Activated CD8-positive, alpha-beta memory T cell treated with anti-CD3 and anti-CD28 coated beads for 36 hours (primary cell): ENCODE measurements around the gene CDRT15L2. TPM values are rescaled to one million over a fixed set of nuclear protein-coding genes. Genes with fewer than 3 reads are reported as not detected.
"Not testable (repeated sequence)": the region's sequence is repeated elsewhere in the genome, so short reads cannot be mapped to it uniquely, and the experiment has no call there.

Experiments used
- CTCF ChIA-PET: fragments of 350-600 bp; sonication (Branson Sonifier 250); formaldehyde crosslinking; loops from one replicate; lab custom pipeline; 2021; ENCODE audit warnings: antibody characterized with exemption; lab: Charles Lee
- POLR2A ChIA-PET: fragments of 350-600 bp; sonication (Branson Sonifier 250); formaldehyde crosslinking; loops from one replicate; lab custom pipeline; 2021; ENCODE audit warnings: antibody characterized with exemption; lab: Charles Lee
- total RNA-seq, 2 experiments: library from RNA; stranded (reverse); gene quantifications; one replicate each; pipeline ENCODE4 v1.2.3, GENCODE V29; 2021

CDRT15L2 gene
- total RNA-seq, 2 experiments from 2014 or later = not detected

DNA sequence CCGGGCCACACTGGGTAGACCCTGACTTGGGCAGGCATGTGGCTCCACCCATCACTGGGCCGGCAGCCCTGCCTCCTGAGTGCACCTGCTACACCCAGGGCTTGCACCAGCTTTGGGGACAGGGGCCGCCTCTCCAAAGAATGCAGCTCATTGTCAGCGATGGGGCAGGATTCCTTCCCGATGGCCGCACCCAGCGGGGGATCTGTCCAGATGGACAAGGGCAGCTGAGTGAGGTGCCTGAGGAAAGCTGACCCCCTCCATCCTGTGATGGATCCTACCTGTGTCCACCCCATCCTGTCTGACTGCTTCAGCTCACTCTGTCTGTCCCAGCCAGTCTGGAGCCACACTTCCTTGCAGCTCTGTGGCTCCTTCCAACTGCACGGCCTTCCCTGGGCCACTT is 10.9 kb upstream of the CDRT15L2 start:
- POLR2A ChIA-PET = not testable (repeated sequence)

DNA sequence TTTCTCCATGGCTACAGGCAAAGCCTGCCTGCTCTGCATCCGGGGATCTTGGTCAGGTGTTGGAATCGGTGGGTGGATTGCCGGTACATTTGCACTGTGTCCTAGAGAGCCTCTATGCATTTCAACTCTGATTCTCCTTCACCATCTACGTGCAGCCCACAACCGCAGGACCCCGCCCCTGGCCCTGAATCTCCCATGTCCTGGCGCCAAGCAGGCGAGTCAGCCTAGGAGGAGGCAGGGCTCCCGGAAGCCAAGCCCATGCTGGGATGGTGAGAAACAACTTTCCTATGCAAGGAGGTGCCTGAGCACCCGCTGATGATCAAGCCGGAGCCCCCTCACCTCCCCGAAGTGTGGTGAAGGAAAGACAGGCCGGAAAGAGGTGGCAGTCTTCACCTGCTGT is 7.9 kb upstream of the CDRT15L2 start:
- POLR2A ChIA-PET, CTCF ChIA-PET: not testable (repeated sequence)

More for the DNA sequence above, 10.9 kb upstream of the CDRT15L2 start:
- CTCF ChIA-PET = not testable (repeated sequence)

- CTCF ChIA-PET = not testable (repeated sequence)
These were observed 6.3 kb upstream of the CDRT15L2 start for GRCh38 chr17:20573216-20573615.

GRCh38 chr17:20575071-20575470 is 4.5 kb upstream of the CDRT15L2 start:
- POLR2A ChIA-PET, CTCF ChIA-PET: not testable (repeated sequence)

More at GRCh38 chr17:20573216-20573615, 6.3 kb upstream of the CDRT15L2 start:
- POLR2A ChIA-PET = not testable (repeated sequence)

DNA sequence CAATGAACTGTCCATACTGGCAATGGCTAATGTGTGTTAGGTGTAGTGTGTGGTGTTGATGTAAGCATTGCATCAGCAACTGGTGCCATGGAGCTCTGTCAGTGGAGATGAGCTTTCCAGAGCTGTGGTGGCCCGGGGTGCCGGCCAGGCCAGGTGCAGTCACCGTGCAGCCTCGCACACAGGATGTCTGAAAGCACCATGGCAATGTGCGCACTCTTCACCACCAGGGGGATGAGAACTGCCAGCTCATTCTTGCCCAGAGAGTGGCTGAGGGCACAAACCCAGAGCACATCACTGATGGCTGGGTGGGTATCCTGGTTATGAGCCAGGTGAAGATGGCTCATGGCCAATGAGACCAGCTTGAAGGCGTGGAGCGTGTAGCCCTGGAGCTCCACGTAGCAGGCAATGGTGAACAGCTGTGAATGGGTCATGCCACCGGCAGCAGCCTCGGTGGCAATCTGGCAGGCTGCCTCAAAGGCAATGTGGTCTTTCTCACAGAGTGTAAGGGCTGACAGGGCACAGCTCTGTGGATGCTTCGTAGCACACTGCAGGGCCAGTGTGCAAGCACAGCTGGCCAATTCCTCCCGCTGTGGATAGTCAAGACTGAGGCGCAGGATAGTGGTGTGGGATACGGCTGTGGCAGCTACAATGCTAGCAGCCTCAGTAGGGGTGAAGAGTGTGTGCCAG is 4.5 kb downstream of the CDRT15L2 start:
- POLR2A ChIA-PET, CTCF ChIA-PET: not testable (repeated sequence)

GRCh38 chr17:20588744-20589453 is 9.4 kb downstream of the CDRT15L2 start:
- CTCF ChIA-PET, POLR2A ChIA-PET: not testable (repeated sequence)

GRCh38 chr17:20589454-20589810 is 9.9 kb downstream of the CDRT15L2 start:
- CTCF ChIA-PET, POLR2A ChIA-PET: not testable (repeated sequence)

DNA sequence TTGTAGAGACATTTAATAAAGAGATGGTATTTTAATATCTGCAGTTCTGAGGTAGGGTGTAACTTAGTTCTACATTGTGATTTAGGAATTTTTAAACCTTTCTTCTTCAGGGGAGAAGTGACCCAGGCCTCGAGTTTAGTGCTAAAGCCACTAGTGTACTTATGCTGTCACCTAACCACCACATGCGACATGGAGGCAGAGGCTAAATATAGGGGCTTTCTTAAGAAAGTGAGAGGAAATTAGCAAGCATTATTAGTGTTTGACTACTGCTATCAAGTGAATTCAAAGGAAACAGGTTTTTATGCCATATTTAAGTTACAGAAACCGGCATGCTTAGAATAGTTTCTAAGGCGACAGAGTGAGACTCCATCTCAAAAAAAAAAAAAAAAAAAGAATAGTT is 11.5 kb downstream of the CDRT15L2 start:
- POLR2A ChIA-PET, CTCF ChIA-PET: not testable (repeated sequence)

DNA sequence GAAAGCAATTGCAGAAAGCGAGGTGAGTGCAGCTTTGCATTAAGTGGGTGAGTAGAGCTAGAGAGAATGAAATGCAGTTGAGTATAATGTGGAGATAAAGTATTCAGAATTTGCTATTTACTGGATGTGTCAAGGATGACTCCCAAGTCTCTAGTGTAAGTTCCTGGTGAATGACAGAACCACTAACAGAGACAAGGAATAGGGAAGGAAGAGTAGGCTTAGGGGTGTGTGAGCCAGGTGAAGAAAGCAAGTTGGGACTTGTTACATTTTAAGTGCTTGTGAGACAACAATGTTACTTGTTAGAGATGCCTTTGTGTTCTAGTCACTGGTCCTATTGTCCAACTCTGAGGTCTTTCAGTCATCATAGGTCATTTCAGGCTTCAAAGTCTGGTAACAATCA is 26.0 kb downstream of the CDRT15L2 start:
- CTCF ChIA-PET, POLR2A ChIA-PET: not testable (repeated sequence)

DNA sequence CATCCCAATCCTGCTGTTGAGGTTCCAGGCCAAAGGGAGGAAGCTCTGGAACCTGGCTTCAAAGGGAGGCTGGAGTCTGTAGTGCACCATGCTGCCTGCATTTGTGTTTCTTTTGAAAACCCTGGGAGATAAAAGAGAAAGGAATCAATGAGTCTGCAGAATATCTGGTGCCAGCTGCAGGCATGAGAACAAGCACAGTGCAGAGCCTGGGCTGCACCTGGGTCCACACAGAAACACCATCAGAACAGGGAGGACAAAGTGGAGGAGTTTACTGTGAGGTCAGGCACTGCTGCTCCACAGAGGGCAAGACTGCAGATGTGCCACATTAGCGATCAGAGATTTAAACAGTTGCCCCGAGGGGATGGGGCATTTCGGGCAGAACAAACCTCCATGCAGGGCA is 30.0 kb downstream of the CDRT15L2 start:
- CTCF ChIA-PET, POLR2A ChIA-PET: not testable (repeated sequence)

GRCh38 chr17:20611309-20611708 is 31.8 kb downstream of the CDRT15L2 start:
- CTCF ChIA-PET = no interaction called here

DNA sequence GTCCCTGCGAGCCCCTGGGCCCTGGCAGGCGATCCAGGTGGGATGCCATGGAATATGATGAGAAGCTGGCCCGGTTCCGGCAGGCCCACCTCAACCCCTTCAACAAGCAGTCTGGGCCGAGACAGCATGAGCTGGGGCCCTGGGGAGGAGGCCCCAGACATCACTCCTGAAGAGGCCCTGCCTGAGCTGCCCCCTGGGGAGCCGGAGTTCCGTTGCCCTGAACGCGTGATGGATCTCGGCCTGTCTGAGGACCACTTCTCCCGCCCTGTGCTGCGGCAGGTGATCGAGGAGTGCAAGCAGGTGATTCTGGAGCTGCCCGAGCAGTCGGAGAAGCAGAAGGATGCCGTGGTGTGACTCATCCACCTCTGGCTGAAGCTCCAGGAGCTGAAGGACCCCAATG is 33.1 kb downstream of the CDRT15L2 start:
- ChIA-PET CTCF (no interaction called here), POLR2A (no interaction called here)

More at GRCh38 chr17:20611309-20611708, 31.8 kb downstream of the CDRT15L2 start:
- POLR2A ChIA-PET = no interaction called here

GRCh38 chr17:20613248-20613647 is 33.7 kb downstream of the CDRT15L2 start:
- POLR2A ChIA-PET = no interaction called here
- CTCF ChIA-PET = no interaction called here

DNA sequence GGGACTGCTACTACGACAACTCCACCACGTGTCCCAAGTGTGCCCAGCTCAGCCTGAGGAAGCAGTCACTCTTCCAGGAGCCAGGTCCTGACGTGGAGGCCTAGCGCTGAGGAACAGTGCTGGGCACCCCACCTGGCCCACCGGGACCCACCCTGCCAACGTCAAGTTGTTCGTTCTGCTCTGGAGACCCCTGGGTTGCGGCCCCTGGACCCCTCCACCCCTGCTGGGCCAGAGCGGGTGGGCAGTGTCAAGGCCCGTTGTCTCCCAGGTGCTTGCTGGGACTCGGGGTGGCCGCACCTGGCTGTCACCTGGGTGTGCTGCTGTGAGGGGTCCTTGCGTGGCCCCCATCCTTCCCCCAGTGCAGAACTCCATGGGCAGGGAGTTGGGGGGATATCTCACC is 34.4 kb downstream of the CDRT15L2 start:
- ChIA-PET POLR2A (no interaction called here), CTCF (no interaction called here)

GRCh38 chr17:20615461-20615860 is 35.9 kb downstream of the CDRT15L2 start:
- POLR2A ChIA-PET, CTCF ChIA-PET: not testable (repeated sequence)

Other genes starting within 250 kb of the CDRT15L2 start
- not detected for gene LGALS9B, start 112.2 kb upstream of the CDRT15L2 start, total RNA-seq